ENCODE data around the gene TMEM229B.

The TMEM229B gene

GRCh38 chr14:67485501-67486095, 2.9 kb downstream of the TMEM229B start:
- peak; percentile 11 for DNase-seq (ENCODE audit: low read depth)

GRCh38 chr14:67483579-67484285, 4.8 kb downstream of the TMEM229B start:
- no peak for DNase-seq (ENCODE audit: low read depth)

GRCh38 chr14:67482231-67483164, 6.0 kb downstream of the TMEM229B start:
- no peak for DNase-seq (ENCODE audit: low read depth)

- DNase-seq (ENCODE audit: low read depth) = no peak
Observed at GRCh38 chr14:67480011-67480410, 8.5 kb downstream of the TMEM229B start.

- no peak for DNase-seq (ENCODE audit: low read depth)
Observed at GRCh38 chr14:67478800-67479084, 9.8 kb downstream of the TMEM229B start.

GRCh38 chr14:67477926-67478799, 10.4 kb downstream of the TMEM229B start:
- no peak for DNase-seq (ENCODE audit: low read depth)

- no peak for DNase-seq (ENCODE audit: low read depth)
Observed at GRCh38 chr14:67474366-67474765, 14.2 kb downstream of the TMEM229B start.

GRCh38 chr14:67473290-67474082, 15.0 kb downstream of the TMEM229B start:
- DNase-seq (ENCODE audit: low read depth) = no peak

- no peak for DNase-seq (ENCODE audit: low read depth)
Observed at GRCh38 chr14:67472726-67473125, 15.8 kb downstream of the TMEM229B start.

GRCh38 chr14:67469954-67470353, 18.6 kb downstream of the TMEM229B start:
- DNase-seq (ENCODE audit: low read depth) = no peak

GRCh38 chr14:67468378-67468730, 20.2 kb downstream of the TMEM229B start:
- no peak for DNase-seq (ENCODE audit: low read depth)

GRCh38 chr14:67467134-67467533, 21.4 kb downstream of the TMEM229B start:
- no peak for DNase-seq (ENCODE audit: low read depth)

- no peak for DNase-seq (ENCODE audit: low read depth)
Observed at GRCh38 chr14:67464879-67465278, 23.6 kb downstream of the TMEM229B start.

GRCh38 chr14:67464377-67464776, 24.1 kb downstream of the TMEM229B start:
- no peak for DNase-seq (ENCODE audit: low read depth)

- no peak for DNase-seq (ENCODE audit: low read depth)
Observed at GRCh38 chr14:67463900-67464299, 24.6 kb downstream of the TMEM229B start.

GRCh38 chr14:67461996-67462395, 26.5 kb downstream of the TMEM229B start:
- DNase-seq (ENCODE audit: low read depth) = no peak

GRCh38 chr14:67461341-67461985, 27.1 kb downstream of the TMEM229B start:
- DNase-seq (ENCODE audit: low read depth) = peak; percentile 33

GRCh38 chr14:67459336-67459735, 29.2 kb downstream of the TMEM229B start:
- DNase-seq (ENCODE audit: low read depth) = no peak

GRCh38 chr14:67457782-67458181, 30.7 kb downstream of the TMEM229B start:
- no peak for DNase-seq (ENCODE audit: low read depth)

GRCh38 chr14:67456732-67457131, 31.8 kb downstream of the TMEM229B start:
- no peak for DNase-seq (ENCODE audit: low read depth)

Measured in GM04503 (cell line).